GM20000 (cell line): Measurements from ENCODE around the gene TSSC4.
"Not testable (repeated sequence)": the region's sequence is repeated elsewhere in the genome, so short reads cannot be mapped to it uniquely, and the experiment has no call there.

Experiments used
- DNase-seq: peaks from one replicate; pipeline ENCODE4 v3.0.0; 2012; ENCODE audit warnings: low spot score
- CTCF ChIP-seq: IDR thresholded peaks from 2 replicates; pipeline ENCODE4 v1.5.1; 2012; ENCODE audit warnings: mild to moderate bottlenecking, control low read depth; ENCODE audit errors: extremely low read depth, missing control alignments

TSSC4 gene

GRCh38 chr11:2400069-2400761, at the start of gene TSSC4:
TSSC4 (plus strand) TSS chr11:2400750; CDS start chr11:2402634, 1,884 bp downstream.
- TF ChIP-seq CTCF = peak; percentile 97
- peak; percentile 99 for DNase-seq

- DNase-seq = no peak
- TF ChIP-seq CTCF = no peak
Observed at GRCh38 chr11:2351701-2352100, 48.8 kb upstream of the TSSC4 start.

GRCh38 chr11:2352420-2352819, 48.1 kb upstream of the TSSC4 start:
- no peak for TF ChIP-seq CTCF
- no peak for DNase-seq

- no peak for TF ChIP-seq CTCF
- no peak for DNase-seq
Observed at GRCh38 chr11:2355000-2355644, 45.4 kb upstream of the TSSC4 start.

GRCh38 chr11:2357246-2357645, 43.3 kb upstream of the TSSC4 start:
- DNase-seq = no peak
- TF ChIP-seq CTCF = no peak

GRCh38 chr11:2357651-2358050, 42.9 kb upstream of the TSSC4 start:
- not testable (repeated sequence) for DNase-seq

- TF ChIP-seq CTCF = no peak
- DNase-seq = no peak
Observed at GRCh38 chr11:2358754-2359442, 41.7 kb upstream of the TSSC4 start.

- no peak for TF ChIP-seq CTCF
Observed at GRCh38 chr11:2359557-2359956, 41.0 kb upstream of the TSSC4 start.

More at GRCh38 chr11:2359557-2359956, 41.0 kb upstream of the TSSC4 start:
- no peak for DNase-seq
